ENCODE measurements around the gene SPTBN4. TPM values are rescaled to one million over a fixed set of nuclear protein-coding genes. Genes with fewer than 3 reads are reported as not detected.

SPTBN4 gene
- total and polyA plus RNA-seq, 2 of the 4 experiments (the other 2 are of a cell fraction) = 0.72 to 0.91 TPM

GRCh38 chr19:40596608-40597328 lies 130.0 kb downstream of the SPTBN4 start:
- Histone ChIP-seq H4K20me1 (ENCODE audit: insufficient read depth, low read length) (peaks cover 9% of the 10 kb centered on the region; the same call in 1 of the 2 replicates), H3K4me2 (ENCODE audit: low read depth, low read length) (peak overlapping the region; percentile 96), H2AFZ (replicated peaks; ENCODE audit: low read length, poor library complexity) (peak overlapping the region; percentile 88), H3K9ac (ENCODE audit: low read depth, low read length) (peak overlapping the region; percentile 61; the same call in 1 of the 2 replicates), H3K4me1 (ENCODE audit: control insufficient read depth, insufficient read depth, low read length) (peaks cover 8% of the 10 kb centered on the region), H3K4ac (ENCODE audit: low read depth, low read length) (peak overlapping the region; percentile 11; the same call in 1 of the 2 replicates), H2BK20ac (ENCODE audit: low read depth, low read length) (no peak overlapping the region), H3K36me3 (ENCODE audit: control insufficient read depth, insufficient read depth, low read length) (no peaks in the 10 kb centered on the region), H2AK5ac (ENCODE audit: low read depth, low read length) (0 out of 2 replicates have a peak overlapping the region, but pooled peaks have one; percentile 13), H3K79me1 (ENCODE audit: low read depth in 1 of 2, low read length in 2 of 2) (peaks cover 0 to 6% of the 10 kb centered on the region in 2 experiments; a peak in 3 of 4 replicates), H3K27ac (ENCODE audit: insufficient read depth, low read length) (peak overlapping the region; percentile 26; the same call in 1 of the 2 replicates), H3K23ac (ENCODE audit: low read depth, low read length) (no peak overlapping the region), H2AK9ac (replicated peaks; ENCODE audit: low read depth, low read length, poor library complexity) (peak overlapping the region; percentile 66), H3K56ac (ENCODE audit: extremely low read depth, insufficient read depth, low read length) (no peak overlapping the region), H4K91ac (ENCODE audit: insufficient read depth, low read depth, low read length) (no peak overlapping the region), H3K4me3 (ENCODE audit: insufficient read depth, low read depth, low read length) (peak overlapping the region; percentile 50), H2BK15ac (ENCODE audit: low read depth, low read length) (no peak overlapping the region), H2BK5ac (ENCODE audit: low read depth, low read length, poor library complexity, severe bottlenecking) (no peak overlapping the region), H3K27me3 (ENCODE audit: control insufficient read depth, insufficient read depth, low read length) (no peaks in the 10 kb centered on the region), H3K9me1 (ENCODE audit: insufficient read depth, low read length) (no peaks in the 10 kb centered on the region), H3K9me3 (ENCODE audit: control insufficient read depth, insufficient read depth, low read length) (no peaks in the 10 kb centered on the region), H4K8ac (ENCODE audit: low read depth in 2 of 2, low read length in 2 of 2) (no peak overlapping the region), H2BK120ac (ENCODE audit: low read depth, low read length) (no peak overlapping the region), H4K5ac (ENCODE audit: low read depth, low read length) (no peak overlapping the region), H3K14ac (replicated peaks; ENCODE audit: low read depth, low read length) (no peak overlapping the region), H3K18ac (ENCODE audit: low read depth, low read length) (no peak overlapping the region; the same call in 1 of the 2 replicates)
- BruUV-seq (replicated peaks) = no TSS peak
- dilution Hi-C loops (cut with HindIII; ENCODE audit: low sequenced_read_pairs, unreplicated experiment) (no loop called here), in situ Hi-C loops (cut with MboI; ENCODE audit: low sequenced_read_pairs) (loop anchor here (5.0 kb wide), 1 partner anchor 59 kb away; no protein-coding TSS in a partner anchor), intact Hi-C loops (cut with micrococcal nuclease) (loop anchor here (5.0 to 10.0 kb wide), 3 partner anchors 154 to 462 kb away; partner anchors contain the start of genes C19orf47, PLD3 and SERTAD3)
- DNase-seq = peak; percentile 59
- peak; percentile 51 for ATAC-seq (ENCODE audit: low read depth)
- POLR2A ChIA-PET (ENCODE audit: unreplicated experiment) = no interaction called here
- CTCF ChIA-PET = no interaction called here
- WGBS, 2 experiments (ENCODE audit: extremely low coverage in 2 of 2, insufficient read length in 1 of 2) = 4% methylated on average over 13 of the region's 53 CpGs; no CpG with 5 or more reads in 1 of the 2 experiments
- TF ChIP-seq RAD21 (IDR thresholded peaks at IDR 0.05; ENCODE audit: low read length) (no peak), POLR2A (IDR thresholded peaks at IDR 0.05; ENCODE audit: low read depth, low read length) (peak; percentile 35; the same call in 1 of the 2 replicates)
